ENCODE measurements around the gene PPAT.

DNA sequence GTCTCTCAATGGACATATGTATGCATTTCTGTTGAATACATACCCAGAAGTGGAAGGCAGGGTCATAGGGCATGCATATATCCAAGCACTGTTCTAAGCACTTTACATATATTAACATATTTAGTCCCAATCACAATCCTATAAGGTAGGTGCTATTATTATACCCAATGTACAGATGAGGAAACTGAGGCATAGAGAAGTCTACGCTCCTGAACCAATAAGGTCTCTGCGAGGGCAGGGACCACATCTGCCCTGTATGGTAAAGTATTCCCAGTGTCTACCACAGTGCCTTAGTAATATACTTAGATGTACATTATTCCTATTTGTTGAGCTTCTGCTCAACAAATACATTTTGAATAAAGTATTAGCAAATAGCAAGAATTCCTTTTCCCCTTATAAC lies 5.2 kb downstream of the PPAT start:
- TF ChIP-seq POLR2A (IDR thresholded peaks at IDR 0.05) (no peak), EP300 (IDR thresholded peaks at IDR 0.05) (no peak)
- TF ChIP-seq, protein P1, sequence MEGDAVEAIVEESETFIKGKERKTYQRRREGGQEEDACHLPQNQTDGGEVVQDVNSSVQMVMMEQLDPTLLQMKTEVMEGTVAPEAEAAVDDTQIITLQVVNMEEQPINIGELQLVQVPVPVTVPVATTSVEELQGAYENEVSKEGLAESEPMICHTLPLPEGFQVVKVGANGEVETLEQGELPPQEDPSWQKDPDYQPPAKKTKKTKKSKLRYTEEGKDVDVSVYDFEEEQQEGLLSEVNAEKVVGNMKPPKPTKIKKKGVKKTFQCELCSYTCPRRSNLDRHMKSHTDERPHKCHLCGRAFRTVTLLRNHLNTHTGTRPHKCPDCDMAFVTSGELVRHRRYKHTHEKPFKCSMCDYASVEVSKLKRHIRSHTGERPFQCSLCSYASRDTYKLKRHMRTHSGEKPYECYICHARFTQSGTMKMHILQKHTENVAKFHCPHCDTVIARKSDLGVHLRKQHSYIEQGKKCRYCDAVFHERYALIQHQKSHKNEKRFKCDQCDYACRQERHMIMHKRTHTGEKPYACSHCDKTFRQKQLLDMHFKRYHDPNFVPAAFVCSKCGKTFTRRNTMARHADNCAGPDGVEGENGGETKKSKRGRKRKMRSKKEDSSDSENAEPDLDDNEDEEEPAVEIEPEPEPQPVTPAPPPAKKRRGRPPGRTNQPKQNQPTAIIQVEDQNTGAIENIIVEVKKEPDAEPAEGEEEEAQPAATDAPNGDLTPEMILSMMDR (IDR thresholded peaks at IDR 0.05): no peak
